ENCODE results near the gene ANP32B. TPM values are rescaled to one million over a fixed set of nuclear protein-coding genes. Genes with fewer than 3 reads are reported as not detected.

ANP32B gene
- total RNA-seq, 1 donor from 2014 or later, result 220 TPM

DNA sequence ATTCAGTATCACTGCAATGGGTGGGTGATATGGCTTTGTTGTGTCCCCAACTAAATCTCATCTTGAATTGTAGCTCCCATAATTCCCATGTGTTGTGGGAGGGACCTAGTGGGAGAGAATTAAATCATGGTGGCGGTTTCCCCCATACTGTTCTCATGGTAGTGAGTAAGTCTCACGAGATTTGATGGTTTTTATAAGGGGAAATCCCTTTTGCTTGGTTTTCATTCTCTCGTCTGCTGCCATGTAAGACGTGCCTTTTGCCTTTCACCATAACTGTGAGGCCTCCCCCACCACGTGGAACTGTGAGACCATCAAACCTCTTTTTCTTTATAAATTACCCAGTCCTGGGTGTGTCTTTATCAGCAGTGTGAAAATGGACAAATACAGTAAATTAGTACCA lies 63.9 kb downstream of the ANP32B start:
- Mint-ChIP-seq H3K36me3 (ENCODE audit: low read depth) (no peaks in the 10 kb centered on the region), H3K27ac (ENCODE audit: unreplicated experiment) (no peak overlapping the region), H3K27me3 (ENCODE audit: low read depth) (peaks cover 26% of the 10 kb centered on the region), H3K4me1 (no peaks in the 10 kb centered on the region), H3K9me3 (no peaks in the 10 kb centered on the region), H3K4me3 (no peak overlapping the region)
- no peak for DNase-seq (ENCODE audit: low read depth, low spot score)
- TF ChIP-seq, protein P1, sequence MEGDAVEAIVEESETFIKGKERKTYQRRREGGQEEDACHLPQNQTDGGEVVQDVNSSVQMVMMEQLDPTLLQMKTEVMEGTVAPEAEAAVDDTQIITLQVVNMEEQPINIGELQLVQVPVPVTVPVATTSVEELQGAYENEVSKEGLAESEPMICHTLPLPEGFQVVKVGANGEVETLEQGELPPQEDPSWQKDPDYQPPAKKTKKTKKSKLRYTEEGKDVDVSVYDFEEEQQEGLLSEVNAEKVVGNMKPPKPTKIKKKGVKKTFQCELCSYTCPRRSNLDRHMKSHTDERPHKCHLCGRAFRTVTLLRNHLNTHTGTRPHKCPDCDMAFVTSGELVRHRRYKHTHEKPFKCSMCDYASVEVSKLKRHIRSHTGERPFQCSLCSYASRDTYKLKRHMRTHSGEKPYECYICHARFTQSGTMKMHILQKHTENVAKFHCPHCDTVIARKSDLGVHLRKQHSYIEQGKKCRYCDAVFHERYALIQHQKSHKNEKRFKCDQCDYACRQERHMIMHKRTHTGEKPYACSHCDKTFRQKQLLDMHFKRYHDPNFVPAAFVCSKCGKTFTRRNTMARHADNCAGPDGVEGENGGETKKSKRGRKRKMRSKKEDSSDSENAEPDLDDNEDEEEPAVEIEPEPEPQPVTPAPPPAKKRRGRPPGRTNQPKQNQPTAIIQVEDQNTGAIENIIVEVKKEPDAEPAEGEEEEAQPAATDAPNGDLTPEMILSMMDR (conservative IDR thresholded peaks at IDR 0.05), result no peak

DNA sequence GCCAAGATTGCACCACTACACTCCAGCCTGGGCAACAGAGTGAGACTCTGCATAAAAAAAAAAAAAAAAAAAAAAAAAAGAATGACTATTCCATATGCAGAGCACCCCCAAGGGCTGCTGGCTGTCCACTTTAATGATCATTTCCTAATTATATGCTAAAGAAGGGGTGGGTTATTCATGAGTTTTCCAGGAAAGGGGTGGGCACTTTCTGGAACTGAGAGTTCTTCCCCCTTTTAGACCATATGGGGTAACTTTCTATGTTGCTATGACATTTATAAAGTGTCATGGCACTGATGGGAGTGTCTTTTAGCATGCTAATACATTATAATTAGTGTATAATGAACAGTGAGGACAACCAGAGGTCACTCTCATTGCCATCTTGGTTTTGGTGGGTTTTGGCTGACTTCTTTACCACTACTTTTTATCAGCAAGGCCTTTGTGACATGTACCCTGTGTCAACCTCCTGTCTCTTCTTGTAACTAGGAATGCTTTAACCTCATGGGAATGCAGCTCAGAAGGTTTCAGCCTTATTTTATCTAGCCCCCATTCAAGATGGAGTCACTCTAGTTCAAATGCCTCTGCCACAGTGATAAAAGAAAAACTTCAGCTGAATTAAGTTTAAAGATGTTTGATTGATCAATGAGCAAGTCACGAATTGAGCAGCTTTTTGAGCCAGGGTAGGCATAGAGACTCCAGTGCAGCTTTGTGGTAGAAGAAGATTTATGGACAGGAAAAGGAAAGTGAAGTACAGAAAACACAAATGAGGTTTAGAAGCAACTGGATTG lies 66.3 kb downstream of the ANP32B start:
- H3K27ac Mint-ChIP-seq (ENCODE audit: unreplicated experiment), result no peak overlapping the region
- H3K9me3 Mint-ChIP-seq, result no peaks in the 10 kb centered on the region
- peaks cover 31% of the 10 kb centered on the region for H3K27me3 Mint-ChIP-seq (ENCODE audit: low read depth)
- TF ChIP-seq, protein P1 (conservative IDR thresholded peaks at IDR 0.05), result no peak
- DNase-seq (ENCODE audit: low read depth, low spot score), result no peak
- no peak overlapping the region for H3K4me3 Mint-ChIP-seq
- H3K4me1 Mint-ChIP-seq, result no peaks in the 10 kb centered on the region
- H3K36me3 Mint-ChIP-seq (ENCODE audit: low read depth), result no peaks in the 10 kb centered on the region

DNA sequence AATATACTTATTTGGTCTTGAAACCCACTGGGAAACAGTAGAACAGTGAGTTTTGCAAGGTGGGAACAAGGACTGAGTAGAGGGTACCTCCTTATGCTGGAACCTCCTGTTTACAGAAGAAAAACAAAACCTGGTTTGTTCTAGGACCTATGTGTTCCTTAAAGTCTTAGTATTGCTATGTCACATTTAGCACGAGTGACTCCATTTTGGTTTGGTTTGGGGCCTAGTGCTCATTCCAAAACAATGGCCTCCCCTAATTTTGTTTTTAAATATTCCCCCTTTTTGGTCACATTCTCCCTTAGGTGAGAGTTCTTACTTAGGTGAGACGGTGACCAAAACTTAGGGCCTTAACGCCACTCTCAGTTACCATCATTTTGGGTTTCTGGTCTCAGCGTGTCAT lies 67.2 kb downstream of the ANP32B start:
- no peak overlapping the region for H3K27ac Mint-ChIP-seq (ENCODE audit: unreplicated experiment)
- no peak for DNase-seq (ENCODE audit: low read depth, low spot score)
- no peaks in the 10 kb centered on the region for H3K4me1 Mint-ChIP-seq
- no peaks in the 10 kb centered on the region for H3K9me3 Mint-ChIP-seq
- no peak overlapping the region for H3K4me3 Mint-ChIP-seq
- TF ChIP-seq, protein P1 (conservative IDR thresholded peaks at IDR 0.05), result no peak
- H3K27me3 Mint-ChIP-seq (ENCODE audit: low read depth), result peaks cover 31% of the 10 kb centered on the region
- no peaks in the 10 kb centered on the region for H3K36me3 Mint-ChIP-seq (ENCODE audit: low read depth)

DNA sequence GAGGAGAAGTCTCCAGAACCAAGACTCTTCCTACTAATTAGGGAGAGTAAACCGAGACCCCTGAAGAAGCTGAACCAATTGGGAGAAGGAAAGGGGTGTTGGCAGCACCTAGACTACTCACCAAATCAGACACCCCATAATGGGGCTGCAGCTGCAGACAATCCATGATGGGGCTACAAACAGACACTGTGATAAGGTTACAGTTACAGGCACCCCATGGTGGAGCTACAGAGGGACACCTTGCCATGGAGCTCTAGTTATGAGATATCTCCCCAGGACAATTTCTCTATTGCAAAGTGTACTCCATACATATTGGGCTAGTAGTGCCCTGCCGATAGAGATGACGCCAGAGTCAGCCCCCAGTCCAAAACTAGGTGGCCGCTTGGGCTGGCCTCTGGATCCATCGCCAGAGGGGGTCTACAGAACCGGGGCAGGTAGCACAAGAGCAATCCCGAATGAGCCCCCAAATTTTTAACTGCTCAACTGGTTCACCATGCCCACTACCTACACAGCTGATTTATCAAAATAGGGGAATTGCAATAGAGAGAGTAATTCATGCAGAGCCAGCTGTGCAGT lies 71.3 kb downstream of the ANP32B start:
- Mint-ChIP-seq H3K9me3 (no peaks in the 10 kb centered on the region), H3K4me3 (peak overlapping the region; percentile 28), H3K27me3 (ENCODE audit: low read depth) (peaks cover 27% of the 10 kb centered on the region), H3K36me3 (ENCODE audit: low read depth) (no peaks in the 10 kb centered on the region), H3K27ac (ENCODE audit: unreplicated experiment) (no peak overlapping the region), H3K4me1 (peaks cover 12% of the 10 kb centered on the region)
- no peak for DNase-seq (ENCODE audit: low read depth, low spot score)
- TF ChIP-seq, protein P1 (conservative IDR thresholded peaks at IDR 0.05), result no peak

DNA sequence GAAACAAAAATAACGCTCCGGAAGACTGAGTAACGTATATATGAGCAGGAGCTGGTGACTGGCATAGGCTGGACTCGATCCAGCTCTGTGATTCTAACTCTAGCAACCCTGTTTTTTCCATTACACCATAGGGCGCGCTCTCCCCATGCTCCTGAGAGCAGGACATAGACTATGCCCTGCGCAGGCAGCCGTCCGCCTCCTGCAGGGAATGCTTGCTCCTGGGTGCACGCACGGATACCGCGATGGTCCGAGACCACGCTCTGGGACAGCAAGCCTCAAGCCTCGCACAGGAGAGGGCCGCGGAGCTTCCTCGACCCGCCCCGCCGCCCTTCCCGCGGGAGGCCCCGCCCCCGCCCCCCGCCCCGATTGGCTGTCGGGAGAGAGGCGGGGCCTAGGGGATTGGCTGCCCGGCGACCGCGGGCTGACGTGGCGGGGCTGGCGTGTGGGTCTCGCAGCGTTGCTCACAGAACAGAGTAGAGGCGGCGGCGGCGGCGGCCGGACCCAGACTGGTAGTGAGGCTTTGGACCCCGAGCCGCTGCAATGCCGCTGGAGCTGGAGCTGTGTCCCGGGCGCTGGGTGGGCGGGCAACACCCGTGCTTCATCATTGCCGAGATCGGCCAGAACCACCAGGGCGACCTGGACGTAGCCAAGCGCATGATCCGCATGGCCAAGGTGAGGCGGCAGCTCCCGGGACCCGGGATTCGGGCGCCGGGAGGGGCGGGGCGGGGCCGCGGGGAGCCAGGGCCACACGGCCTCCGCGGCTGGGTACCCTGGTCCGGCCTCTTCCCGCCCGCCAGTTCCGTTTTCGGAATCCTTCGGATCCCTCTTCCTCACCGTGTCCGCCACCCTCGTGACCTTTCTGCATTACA lies 73.4 kb downstream of the ANP32B start, which contains the start of gene NANS:
NANS (plus strand) TSS at position 464 of the 869 bp plus-strand sequence; CDS start at position 541, 77 bp downstream.
- Mint-ChIP-seq H3K4me3 (peak within 1 kb of the TSS; percentile 96), H3K4me1 (peaks cover 15% of the 10 kb centered on the region), H3K27me3 (ENCODE audit: low read depth) (peaks cover 17% of the 10 kb centered on the region), H3K36me3 (ENCODE audit: low read depth) (peaks cover 3% of the 10 kb centered on the region), H3K9me3 (no peaks in the 10 kb centered on the region), H3K27ac (ENCODE audit: unreplicated experiment) (peak within 1 kb of the TSS; percentile 86)
- DNase-seq (ENCODE audit: low read depth, low spot score), result peak; percentile 82
- TF ChIP-seq, protein P1 (conservative IDR thresholded peaks at IDR 0.05), result no peak
